Measurements from ENCODE around the gene MAT2B. TPM values are rescaled to one million over a fixed set of nuclear protein-coding genes. Genes with fewer than 3 reads are reported as not detected.

The MAT2B gene
- total RNA-seq, 6 experiments from 2014 or later = 21.6 to 40.7 (median 26.6) TPM

DNA sequence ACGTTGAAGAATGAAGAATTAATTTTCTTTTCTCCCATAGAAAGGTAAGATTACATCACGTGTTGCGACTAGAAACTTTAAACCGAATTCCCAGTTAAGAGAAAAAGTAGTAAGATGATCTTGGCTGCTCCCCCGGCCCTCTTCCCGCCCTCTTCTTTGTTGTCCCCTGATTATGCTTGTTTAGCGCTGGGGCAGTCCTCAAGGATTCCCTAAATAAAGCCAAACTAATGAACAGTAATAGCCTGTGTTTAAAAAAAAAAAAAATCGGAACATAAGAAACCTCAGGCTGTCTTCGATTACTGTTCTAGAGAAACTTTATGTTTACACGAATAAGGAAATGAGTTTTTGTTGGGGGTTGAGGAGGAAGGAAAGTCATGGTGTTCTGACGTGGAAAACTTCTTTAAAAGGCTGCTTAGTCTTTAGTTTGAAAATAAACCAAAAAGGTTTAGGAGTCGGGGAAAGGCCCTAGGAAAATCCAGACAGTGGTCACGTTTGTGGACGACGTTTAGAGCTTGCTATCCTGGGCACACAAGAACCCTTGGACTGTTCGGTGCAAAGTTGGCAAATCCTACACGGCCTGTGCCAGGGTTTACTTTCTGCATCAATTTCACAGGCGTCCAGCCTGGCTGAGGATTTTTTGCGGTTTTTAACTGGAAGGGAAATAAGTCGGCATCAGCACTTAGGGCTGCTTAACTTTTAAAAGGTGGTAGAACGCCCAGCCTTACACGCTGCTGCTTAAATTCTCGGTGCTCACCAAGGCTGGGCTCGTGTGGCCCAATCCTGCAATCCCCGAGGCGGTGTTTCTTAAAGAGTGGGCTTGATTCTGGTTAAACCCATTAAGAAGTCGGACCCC lies 1.1 kb upstream of the MAT2B start:
- H3K27ac ChIP-seq = peak overlapping the region; percentile 97 to 99 (median 99)
- H3K27me3 ChIP-seq = no peaks in the 10 kb centered on the region
- peaks cover 0 to 48% (median 16%) of the 10 kb centered on the region in 4 donors for H3K4me1 ChIP-seq
- DNase-seq (peak; percentile 45 to 86 (median 76)), ATAC-seq (peak; percentile 45 to 66 (median 55))
- H3K36me3 ChIP-seq = no peaks in the 10 kb centered on the region
- peak; percentile 27 for TF ChIP-seq POLR2A (IDR thresholded peaks at IDR 0.05)
- TF ChIP-seq, protein P1, sequence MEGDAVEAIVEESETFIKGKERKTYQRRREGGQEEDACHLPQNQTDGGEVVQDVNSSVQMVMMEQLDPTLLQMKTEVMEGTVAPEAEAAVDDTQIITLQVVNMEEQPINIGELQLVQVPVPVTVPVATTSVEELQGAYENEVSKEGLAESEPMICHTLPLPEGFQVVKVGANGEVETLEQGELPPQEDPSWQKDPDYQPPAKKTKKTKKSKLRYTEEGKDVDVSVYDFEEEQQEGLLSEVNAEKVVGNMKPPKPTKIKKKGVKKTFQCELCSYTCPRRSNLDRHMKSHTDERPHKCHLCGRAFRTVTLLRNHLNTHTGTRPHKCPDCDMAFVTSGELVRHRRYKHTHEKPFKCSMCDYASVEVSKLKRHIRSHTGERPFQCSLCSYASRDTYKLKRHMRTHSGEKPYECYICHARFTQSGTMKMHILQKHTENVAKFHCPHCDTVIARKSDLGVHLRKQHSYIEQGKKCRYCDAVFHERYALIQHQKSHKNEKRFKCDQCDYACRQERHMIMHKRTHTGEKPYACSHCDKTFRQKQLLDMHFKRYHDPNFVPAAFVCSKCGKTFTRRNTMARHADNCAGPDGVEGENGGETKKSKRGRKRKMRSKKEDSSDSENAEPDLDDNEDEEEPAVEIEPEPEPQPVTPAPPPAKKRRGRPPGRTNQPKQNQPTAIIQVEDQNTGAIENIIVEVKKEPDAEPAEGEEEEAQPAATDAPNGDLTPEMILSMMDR (IDR thresholded peaks at IDR 0.05) = no peak
- intact Hi-C loops (cut with DNase I) = no loop called here
- 1% methylated on average over 27 of the region's 27 CpGs for WGBS (ENCODE audit: insufficient coverage, low coverage, low lambda C conversion rate, missing lambda C conversion rate)
- H3K9me3 ChIP-seq = no peaks in the 10 kb centered on the region
- H3K4me3 ChIP-seq = peak overlapping the region; percentile 74 to 89 (median 80)

DNA sequence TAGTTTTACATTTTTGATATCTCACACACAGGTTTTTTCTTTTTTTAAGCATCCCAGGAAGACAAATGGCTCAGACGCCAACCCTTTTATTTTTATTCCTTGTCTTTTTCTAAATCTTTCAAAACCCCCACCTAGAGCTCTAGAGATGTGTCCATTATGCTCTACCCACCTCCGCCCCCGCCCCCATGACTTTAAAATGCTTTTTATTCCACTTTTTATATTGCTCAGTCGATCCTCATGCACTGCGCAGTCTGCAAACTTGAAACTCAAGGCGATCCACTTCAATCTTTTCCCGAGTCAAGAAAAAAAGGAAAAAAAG lies 411 bp upstream of the MAT2B start:
- Histone ChIP-seq H3K9me3 (no peaks in the 10 kb centered on the region), H3K27ac (peak overlapping the region; percentile 97 to 99 (median 99)), H3K4me3 (peak overlapping the region; percentile 74 to 89 (median 80)), H3K4me1 (peaks cover 0 to 55% (median 19%) of the 10 kb centered on the region in 4 donors), H3K36me3 (no peaks in the 10 kb centered on the region), H3K27me3 (no peaks in the 10 kb centered on the region)
- DNase-seq (no peak), ATAC-seq (peak in 1 of 4 donors; percentile 0)
- TF ChIP-seq POLR2A (IDR thresholded peaks at IDR 0.05) = no peak
- TF ChIP-seq, protein P1 (IDR thresholded peaks at IDR 0.05) = no peak
- intact Hi-C loops (cut with DNase I) = no loop called here
- 1% methylated on average over 7 of the region's 7 CpGs for WGBS (ENCODE audit: insufficient coverage, low coverage, low lambda C conversion rate, missing lambda C conversion rate)

DNA sequence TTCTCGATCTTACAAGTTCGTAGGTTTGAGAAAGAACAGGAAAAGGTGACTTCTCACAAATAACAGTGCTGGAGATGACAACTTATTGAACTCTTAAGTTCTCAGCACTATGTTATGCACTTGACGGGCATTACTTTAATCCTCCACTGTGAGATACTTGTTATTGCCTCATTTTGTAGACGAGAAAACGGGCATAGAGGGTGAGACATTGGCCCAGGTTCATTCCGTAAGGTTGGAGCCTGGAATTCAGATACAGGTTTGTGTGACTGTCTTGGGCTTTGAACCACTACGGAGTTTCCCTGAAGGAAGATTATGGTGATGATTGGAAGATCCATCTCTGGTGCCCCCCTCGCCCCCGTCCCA lies 657 bp downstream of the MAT2B start:
- ATAC-seq (no peak), DNase-seq (no peak)
- peaks cover 0 to 66% (median 19%) of the 10 kb centered on the region in 4 donors for H3K4me1 ChIP-seq
- peak overlapping the region; percentile 74 to 89 (median 80) for H3K4me3 ChIP-seq
- no peak for TF ChIP-seq POLR2A (IDR thresholded peaks at IDR 0.05)
- TF ChIP-seq, protein P1 (IDR thresholded peaks at IDR 0.05) = no peak
- H3K36me3 ChIP-seq = no peaks in the 10 kb centered on the region
- H3K27ac ChIP-seq = peak overlapping the region; percentile 97 to 99 (median 99)
- H3K9me3 ChIP-seq = no peaks in the 10 kb centered on the region
- intact Hi-C loops (cut with DNase I) = no loop called here
- WGBS (ENCODE audit: insufficient coverage, low coverage, low lambda C conversion rate, missing lambda C conversion rate) = 0% methylated on average over 9 of the region's 9 CpGs
- no peaks in the 10 kb centered on the region for H3K27me3 ChIP-seq

DNA sequence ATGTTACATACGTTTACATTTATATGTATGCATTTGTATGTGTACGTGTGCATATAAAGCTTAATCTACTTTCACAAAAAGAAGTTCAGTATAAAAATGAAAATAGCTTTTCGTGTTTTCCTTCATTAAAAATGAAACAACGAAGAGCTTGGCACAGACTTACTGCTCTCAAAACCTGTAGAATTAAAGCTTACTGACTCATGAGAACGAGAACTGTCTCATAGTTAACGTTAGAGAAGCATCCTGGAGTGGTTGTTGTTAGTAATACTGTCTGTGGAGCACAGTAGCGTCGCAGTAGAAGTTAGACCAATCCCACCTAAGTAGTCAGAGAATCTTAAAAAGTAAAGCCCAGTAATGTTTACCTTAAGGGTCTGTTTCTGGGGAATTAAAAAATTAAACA lies 1.3 kb downstream of the MAT2B start:
- H3K36me3 ChIP-seq = no peaks in the 10 kb centered on the region
- peak overlapping the region; percentile 74 to 89 (median 80) for H3K4me3 ChIP-seq
- intact Hi-C loops (cut with DNase I) = no loop called here
- ATAC-seq (no peak), DNase-seq (no peak)
- no peaks in the 10 kb centered on the region for H3K27me3 ChIP-seq
- TF ChIP-seq, protein P1 (IDR thresholded peaks at IDR 0.05) = no peak
- no peak for TF ChIP-seq POLR2A (IDR thresholded peaks at IDR 0.05)
- WGBS (ENCODE audit: insufficient coverage, low coverage, low lambda C conversion rate, missing lambda C conversion rate) = 0% methylated on average over 8 of the region's 8 CpGs
- H3K4me1 ChIP-seq = peaks cover 0 to 69% (median 19%) of the 10 kb centered on the region in 4 donors
- peak overlapping the region; percentile 97 to 99 (median 99) for H3K27ac ChIP-seq
- no peaks in the 10 kb centered on the region for H3K9me3 ChIP-seq
